Naive thymus-derived CD4-positive, alpha-beta T cell (primary cell): ENCODE measurements around the gene EZH1. TPM values are rescaled to one million over a fixed set of nuclear protein-coding genes. Genes with fewer than 3 reads are reported as not detected.

Experiments
- ATAC-seq: fragments of 150-1000 bp; cut with Tn5 transposase; 2 replicates; pipeline ENCODE4 v1.10.0; 2021; ENCODE audit warnings: mild to moderate bottlenecking, moderate library complexity
- CTCF ChIA-PET: fragments of 350-600 bp; sonication (Branson Sonifier 250); formaldehyde crosslinking; loops from one replicate; lab custom pipeline; 2021; ENCODE audit warnings: antibody characterized with exemption; lab: Charles Lee
- POLR2A ChIA-PET: fragments of 350-600 bp; sonication (Branson Sonifier 250); formaldehyde crosslinking; loops from one replicate; lab custom pipeline; 2021; ENCODE audit warnings: antibody characterized with exemption, inconsistent platforms; lab: Charles Lee
- DNase-seq, 9 donors: peaks; one replicate each; pipeline versions ENCODE4 v3.0.0 to v3.0.0-alpha.2; 2020 to 2022; ENCODE audit warnings: mixed read lengths in 1 of 9
- H3K27ac ChIP-seq: one replicate; pipeline ENCODE4 v1.7.0; 2013; ENCODE audit warnings: mild to moderate bottlenecking, low read depth, low read length, moderate library complexity
- H3K27me3 ChIP-seq, 2 donors: one replicate each; pipeline ENCODE4 v1.7.0; 2013; ENCODE audit warnings: low read length in 2 of 2, mild to moderate bottlenecking in 2 of 2, moderate library complexity in 2 of 2; ENCODE audit not compliant: control insufficient read depth in 2 of 2, insufficient read depth in 2 of 2
- H3K36me3 ChIP-seq, 3 experiments: 1 replicate in 2 of 3; 2 replicates in 1 of 3; pipeline ENCODE4 v1.7.0; 2013; ENCODE audit warnings: low read length in 3 of 3, mild to moderate bottlenecking in 3 of 3, moderate library complexity in 1 of 3; ENCODE audit not compliant: insufficient read depth in 3 of 3, control insufficient read depth in 2 of 3
- H3K4me1 ChIP-seq, 2 donors: one replicate each; pipeline ENCODE4 v1.7.0; 2013; ENCODE audit warnings: low read length in 2 of 2, mild to moderate bottlenecking in 2 of 2, moderate library complexity in 1 of 2; ENCODE audit not compliant: control insufficient read depth in 2 of 2, insufficient read depth in 2 of 2
- H3K4me3 ChIP-seq: 2 replicates; pipeline ENCODE4 v1.7.0; 2013; ENCODE audit warnings: mild to moderate bottlenecking, low read length
- H3K9me3 ChIP-seq, 3 experiments: 1 replicate in 2 of 3; 2 replicates in 1 of 3; pipeline ENCODE4 v1.7.0; 2013; ENCODE audit warnings: low read length in 3 of 3; ENCODE audit not compliant: control insufficient read depth in 2 of 3
- H3K27ac Mint-ChIP-seq, 9 donors: one replicate each; pipeline ENCODE4 v1.8.0; 2020 to 2022; ENCODE audit warnings: mixed read lengths in 9 of 9, mild to moderate bottlenecking in 8 of 9, moderate library complexity in 5 of 9, inconsistent platforms in 2 of 9
- H3K27me3 Mint-ChIP-seq, 5 donors: one replicate each; pipeline ENCODE4 v1.8.0; 2021 to 2022; ENCODE audit warnings: mixed read lengths in 5 of 5, mild to moderate bottlenecking in 1 of 5
- H3K36me3 Mint-ChIP-seq, 5 donors: one replicate each; pipeline ENCODE4 v1.8.0; 2020 to 2022; ENCODE audit warnings: mixed read lengths in 5 of 5, mild to moderate bottlenecking in 3 of 5, inconsistent platforms in 1 of 5
- H3K4me1 Mint-ChIP-seq, 7 donors: one replicate each; pipeline ENCODE4 v1.8.0; 2020 to 2022; ENCODE audit warnings: mixed read lengths in 7 of 7, mild to moderate bottlenecking in 3 of 7, inconsistent platforms in 1 of 7
- H3K4me3 Mint-ChIP-seq, 10 donors: one replicate each; pipeline ENCODE4 v1.8.0; 2020 to 2022; ENCODE audit warnings: mild to moderate bottlenecking in 10 of 10, mixed read lengths in 10 of 10, moderate library complexity in 6 of 10, inconsistent platforms in 2 of 10
- H3K9me3 Mint-ChIP-seq, 11 donors: one replicate each; pipeline ENCODE4 v1.8.0; 2020 to 2022; ENCODE audit warnings: mixed read lengths in 11 of 11, mild to moderate bottlenecking in 4 of 11, inconsistent platforms in 1 of 11, moderate library complexity in 1 of 11
- intact Hi-C, 2 donors: fragments of 100-400 bp; cut with micrococcal nuclease; formaldehyde crosslinking; loops; one replicate each; pipeline ENCODE4 v1.15.1; 2023
- polyA plus RNA-seq, 2 donors: library from polyadenylated mRNA; unstranded; fragments of 300-500 nt; fragmentation: Illumina TruSeq; gene quantifications; one replicate each; pipeline ENCODE4 v1.2.3, GENCODE V29; 2021
- total RNA-seq, 6 experiments: library from RNA in 5 of 6; stranded (reverse) in 5 of 6; gene quantifications; 1 replicate in 5 of 6; 2 replicates in 1 of 6; pipeline ENCODE4 v1.2.3 and lab custom pipeline; 2021 to 2026

EZH1 gene
- total and polyA plus RNA-seq, 7 experiments from 2014 or later, result 30.2 to 212 (median 92.4) TPM

DNA sequence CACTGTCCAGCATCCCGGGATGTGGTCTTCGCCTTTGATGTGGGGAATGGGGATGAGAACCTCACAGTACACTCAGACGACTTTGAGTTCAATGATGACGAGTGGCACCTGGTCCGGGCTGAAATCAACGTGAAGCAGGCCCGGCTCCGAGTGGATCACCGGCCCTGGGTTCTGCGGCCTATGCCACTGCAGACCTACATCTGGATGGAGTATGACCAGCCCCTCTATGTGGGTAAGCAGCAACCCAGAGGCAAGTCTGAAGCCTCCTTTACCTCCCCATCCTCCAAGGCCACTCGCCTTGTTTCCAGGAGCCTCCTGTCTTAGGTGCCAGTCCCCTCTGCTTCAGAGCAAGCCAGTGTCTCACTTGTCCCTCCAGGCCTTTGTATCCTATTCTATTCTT lies 52.4 kb downstream of the EZH1 start:
- Mint-ChIP-seq H3K4me3 (no peak overlapping the region), H3K9me3 (peaks cover 0 to 1% (median 0%) of the 10 kb centered on the region in 11 donors), H3K27ac (no peak overlapping the region), H3K27me3 (no peaks in the 10 kb centered on the region), H3K4me1 (peaks cover 0 to 1% (median 0%) of the 10 kb centered on the region in 7 donors), H3K36me3 (peaks cover 0 to 5% (median 0%) of the 10 kb centered on the region in 5 donors)
- POLR2A ChIA-PET, result interaction anchor here (0.5 kb wide), 1 partner anchor 225 kb away, joined by 6 read pairs; no protein-coding TSS in a partner anchor
- DNase-seq, result no peak
- CTCF ChIA-PET, result no interaction called here
- H3K27ac ChIP-seq, result no peak overlapping the region
- intact Hi-C loops, result no loop called here
- no peaks in the 10 kb centered on the region for H3K9me3 ChIP-seq
- no peak overlapping the region for H3K4me3 ChIP-seq
- H3K27me3 ChIP-seq, result no peaks in the 10 kb centered on the region
- peaks cover 0 to 3% (median 0%) of the 10 kb centered on the region in 3 experiments for H3K36me3 ChIP-seq
- no peaks in the 10 kb centered on the region for H3K4me1 ChIP-seq
- ATAC-seq, result no peak

- DNase-seq, result no peak
- ATAC-seq, result no peak
- H3K36me3 Mint-ChIP-seq, result peaks cover 0 to 6% (median 0%) of the 10 kb centered on the region in 5 donors
- Histone ChIP-seq H3K4me1 (no peaks in the 10 kb centered on the region), H3K27ac (no peak overlapping the region), H3K36me3 (no peaks in the 10 kb centered on the region), H3K9me3 (no peaks in the 10 kb centered on the region), H3K4me3 (no peak overlapping the region), H3K27me3 (no peaks in the 10 kb centered on the region)
- H3K4me3 Mint-ChIP-seq, result no peak overlapping the region
- H3K27ac Mint-ChIP-seq, result no peak overlapping the region
- ChIA-PET POLR2A (interaction anchor here (1.8 kb wide), 1 partner anchor 11 kb away, joined by 5 read pairs; no protein-coding TSS in a partner anchor), CTCF (no interaction called here)
- H3K27me3 Mint-ChIP-seq, result no peaks in the 10 kb centered on the region
- H3K9me3 Mint-ChIP-seq, result peaks cover 0 to 1% (median 0%) of the 10 kb centered on the region in 11 donors
- peaks cover 0 to 1% (median 0%) of the 10 kb centered on the region in 7 donors for H3K4me1 Mint-ChIP-seq
- intact Hi-C loops, result no loop called here
Measured at GRCh38 chr17:42691021-42691545, 53.8 kb downstream of the EZH1 start.

GRCh38 chr17:42690596-42690995 lies 54.2 kb downstream of the EZH1 start:
- no peak overlapping the region for H3K27ac ChIP-seq
- no peaks in the 10 kb centered on the region for H3K9me3 ChIP-seq
- Mint-ChIP-seq H3K27ac (no peak overlapping the region), H3K9me3 (peaks cover 0 to 1% (median 0%) of the 10 kb centered on the region in 11 donors), H3K36me3 (peaks cover 0 to 6% (median 0%) of the 10 kb centered on the region in 5 donors), H3K27me3 (peaks cover 0 to 3% (median 0%) of the 10 kb centered on the region in 5 donors), H3K4me1 (peaks cover 0 to 1% (median 0%) of the 10 kb centered on the region in 7 donors), H3K4me3 (no peak overlapping the region)
- intact Hi-C loops, result no loop called here
- ChIA-PET POLR2A (interaction anchor here (1.8 kb wide), 1 partner anchor 11 kb away, joined by 5 read pairs; no protein-coding TSS in a partner anchor), CTCF (no interaction called here)
- DNase-seq (no peak), ATAC-seq (no peak)
- H3K36me3 ChIP-seq, result no peaks in the 10 kb centered on the region
- H3K4me1 ChIP-seq, result no peaks in the 10 kb centered on the region
- no peak overlapping the region for H3K4me3 ChIP-seq
- no peaks in the 10 kb centered on the region for H3K27me3 ChIP-seq

DNA sequence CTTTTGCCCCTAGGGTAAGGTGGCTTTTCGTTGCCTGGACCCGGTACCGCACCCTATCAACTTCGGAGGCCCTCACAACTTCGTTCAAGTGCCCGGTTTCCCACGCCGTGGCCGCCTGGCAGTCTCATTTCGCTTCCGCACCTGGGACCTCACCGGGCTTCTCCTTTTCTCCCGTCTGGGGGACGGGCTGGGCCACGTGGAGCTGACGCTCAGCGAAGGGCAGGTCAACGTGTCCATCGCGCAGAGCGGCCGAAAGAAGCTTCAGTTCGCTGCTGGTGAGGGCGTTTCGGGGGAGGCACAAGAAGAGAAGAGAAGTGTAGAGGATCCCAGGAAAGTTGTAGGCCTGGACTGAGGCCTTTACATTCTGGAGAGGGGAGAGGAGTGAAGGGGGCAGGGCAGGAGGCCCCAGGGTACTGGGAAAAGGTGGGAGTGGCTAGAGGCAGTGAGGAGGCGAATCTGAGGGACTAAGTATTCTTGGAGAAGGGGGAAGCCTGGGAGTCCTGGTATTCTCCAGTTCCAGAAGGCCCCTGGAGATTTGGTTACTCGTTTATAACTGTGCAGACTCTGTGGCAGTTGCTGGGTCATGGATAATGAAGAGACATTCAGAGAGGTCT lies 57.0 kb downstream of the EZH1 start:
- POLR2A ChIA-PET, result no interaction called here
- Mint-ChIP-seq H3K36me3 (peaks cover 0 to 6% (median 0%) of the 10 kb centered on the region in 5 donors), H3K4me3 (no peak overlapping the region), H3K9me3 (peaks cover 0 to 4% (median 0%) of the 10 kb centered on the region in 11 donors), H3K4me1 (peaks cover 7 to 10% (median 7%) of the 10 kb centered on the region in 7 donors), H3K27ac (no peak overlapping the region), H3K27me3 (peaks cover 5 to 26% (median 9%) of the 10 kb centered on the region in 5 donors)
- no peaks in the 10 kb centered on the region for H3K9me3 ChIP-seq
- no peak for DNase-seq
- H3K4me3 ChIP-seq, result no peak overlapping the region
- intact Hi-C loops, result no loop called here
- peaks cover 0 to 4% of the 10 kb centered on the region in 2 donors for H3K27me3 ChIP-seq
- no peak overlapping the region for H3K27ac ChIP-seq
- ATAC-seq, result no peak
- H3K36me3 ChIP-seq, result no peaks in the 10 kb centered on the region
- CTCF ChIA-PET, result no interaction called here
- H3K4me1 ChIP-seq, result no peaks in the 10 kb centered on the region

DNA sequence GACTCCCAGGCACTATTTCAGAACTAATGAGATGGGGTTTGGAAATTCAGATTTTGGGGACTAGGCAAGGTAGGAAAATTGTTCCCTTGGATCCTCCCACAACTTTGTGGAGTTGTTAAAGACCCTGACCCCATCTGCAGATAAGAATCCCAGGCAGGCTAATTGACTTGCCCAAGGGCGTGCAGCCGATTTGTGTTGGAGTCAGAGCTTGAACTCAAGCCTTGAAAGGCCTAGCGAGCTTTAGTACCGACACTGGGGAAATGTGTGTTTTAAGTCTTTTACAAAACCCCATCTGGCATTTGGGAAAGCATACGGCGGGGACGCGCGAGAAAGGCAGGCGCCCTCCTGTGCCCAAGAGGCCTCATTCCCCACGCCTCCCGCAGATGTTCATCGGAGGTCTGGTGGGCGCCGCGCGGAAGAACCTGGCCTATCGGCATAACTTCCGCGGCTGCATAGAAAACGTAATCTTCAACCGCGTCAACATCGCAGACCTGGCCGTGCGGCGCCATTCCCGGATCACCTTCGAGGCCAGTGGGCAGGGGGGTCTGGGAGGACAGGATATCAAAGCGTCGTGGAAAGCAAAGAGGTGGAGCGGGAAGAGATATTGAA lies 58.2 kb downstream of the EZH1 start:
- ATAC-seq (no peak), DNase-seq (no peak)
- Mint-ChIP-seq H3K4me1 (peaks cover 15 to 22% (median 18%) of the 10 kb centered on the region in 7 donors), H3K9me3 (peaks cover 0 to 6% (median 0%) of the 10 kb centered on the region in 11 donors), H3K27ac (no peak overlapping the region), H3K27me3 (peaks cover 13 to 37% (median 16%) of the 10 kb centered on the region in 5 donors), H3K36me3 (peaks cover 0 to 6% (median 0%) of the 10 kb centered on the region in 5 donors), H3K4me3 (no peak overlapping the region)
- peaks cover under 1 to 4% of the 10 kb centered on the region in 2 donors for H3K27me3 ChIP-seq
- ChIA-PET POLR2A (no interaction called here), CTCF (no interaction called here)
- H3K4me3 ChIP-seq, result no peak overlapping the region
- no peaks in the 10 kb centered on the region for H3K9me3 ChIP-seq
- no peaks in the 10 kb centered on the region for H3K36me3 ChIP-seq
- H3K27ac ChIP-seq, result no peak overlapping the region
- peaks cover 9 to 10% of the 10 kb centered on the region in 2 donors for H3K4me1 ChIP-seq
- intact Hi-C loops, result no loop called here

DNA sequence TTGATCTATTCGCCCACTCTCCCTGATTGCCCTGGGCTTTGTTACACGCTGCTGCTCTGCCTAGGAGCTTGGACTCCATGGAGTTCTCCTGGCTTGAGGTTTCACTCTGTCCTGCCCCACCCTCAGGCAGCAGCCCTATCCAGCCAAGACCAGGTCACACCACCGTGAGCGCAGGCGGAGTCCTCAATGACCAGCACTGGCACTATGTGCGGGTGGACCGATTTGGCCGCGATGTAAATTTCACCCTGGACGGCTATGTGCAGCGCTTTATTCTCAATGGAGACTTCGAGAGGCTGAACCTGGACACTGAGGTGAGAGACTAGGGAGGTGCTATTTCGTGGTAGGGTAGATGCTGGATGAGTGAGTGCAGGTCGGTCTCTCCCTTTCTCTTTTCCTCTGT lies 59.0 kb downstream of the EZH1 start:
- H3K27ac ChIP-seq, result no peak overlapping the region
- DNase-seq (no peak), ATAC-seq (no peak)
- peaks cover 0 to 6% (median 0%) of the 10 kb centered on the region in 5 donors for H3K36me3 Mint-ChIP-seq
- H3K4me1 ChIP-seq, result peaks cover 13 to 16% of the 10 kb centered on the region in 2 donors
- ChIA-PET POLR2A (no interaction called here), CTCF (interaction anchor here (0.7 kb wide), 1 partner anchor 18 kb away, joined by 3 read pairs; no protein-coding TSS in a partner anchor)
- H3K36me3 ChIP-seq, result no peaks in the 10 kb centered on the region
- H3K9me3 Mint-ChIP-seq, result peaks cover 0 to 8% (median 0%) of the 10 kb centered on the region in 11 donors
- peaks cover 19 to 42% (median 23%) of the 10 kb centered on the region in 5 donors for H3K27me3 Mint-ChIP-seq
- H3K4me3 Mint-ChIP-seq, result peak overlapping the region in 1 of 10 donors; percentile 17
- no peak overlapping the region for H3K4me3 ChIP-seq
- peak overlapping the region in 1 of 9 donors; percentile 67 for H3K27ac Mint-ChIP-seq
- H3K4me1 Mint-ChIP-seq, result peaks cover 21 to 27% (median 24%) of the 10 kb centered on the region in 7 donors
- peaks cover 4 to 5% of the 10 kb centered on the region in 2 donors for H3K27me3 ChIP-seq
- no peaks in the 10 kb centered on the region for H3K9me3 ChIP-seq
- intact Hi-C loops, result no loop called here
